Retinal pigment epithelial cell (primary cell): Measurements from ENCODE around the gene AK4.
A peak's percentile ranks its signal among the peaks of the same experiment; 100 is the strongest.
"Not testable (repeated sequence)": the region's sequence is repeated elsewhere in the genome, so short reads cannot be mapped to it uniquely, and the experiment has no call there.

ENCODE experiments used
- DNase-seq: peaks from one replicate; pipeline ENCODE4 v3.0.0-alpha.2; 2010; ENCODE audit warnings: low read depth
- H3K4me3 ChIP-seq: 2 replicates; pipeline ENCODE4 v1.5.1; 2011; ENCODE audit warnings: mild to moderate bottlenecking, low read length, control low read depth, moderate library complexity
- TF ChIP-seq, protein P1 (sequence below): conservative IDR thresholded peaks from 2 replicates; pipeline ENCODE4 v1.5.1; 2011; ENCODE audit warnings: low read depth, low read length, control low read depth, inconsistent platforms

AK4 gene

GRCh38 chr1:65230731-65231481 is 82.9 kb downstream of the AK4 start:
- no peak for DNase-seq
- H3K4me3 ChIP-seq, result no peak overlapping the region
- TF ChIP-seq, protein P1, sequence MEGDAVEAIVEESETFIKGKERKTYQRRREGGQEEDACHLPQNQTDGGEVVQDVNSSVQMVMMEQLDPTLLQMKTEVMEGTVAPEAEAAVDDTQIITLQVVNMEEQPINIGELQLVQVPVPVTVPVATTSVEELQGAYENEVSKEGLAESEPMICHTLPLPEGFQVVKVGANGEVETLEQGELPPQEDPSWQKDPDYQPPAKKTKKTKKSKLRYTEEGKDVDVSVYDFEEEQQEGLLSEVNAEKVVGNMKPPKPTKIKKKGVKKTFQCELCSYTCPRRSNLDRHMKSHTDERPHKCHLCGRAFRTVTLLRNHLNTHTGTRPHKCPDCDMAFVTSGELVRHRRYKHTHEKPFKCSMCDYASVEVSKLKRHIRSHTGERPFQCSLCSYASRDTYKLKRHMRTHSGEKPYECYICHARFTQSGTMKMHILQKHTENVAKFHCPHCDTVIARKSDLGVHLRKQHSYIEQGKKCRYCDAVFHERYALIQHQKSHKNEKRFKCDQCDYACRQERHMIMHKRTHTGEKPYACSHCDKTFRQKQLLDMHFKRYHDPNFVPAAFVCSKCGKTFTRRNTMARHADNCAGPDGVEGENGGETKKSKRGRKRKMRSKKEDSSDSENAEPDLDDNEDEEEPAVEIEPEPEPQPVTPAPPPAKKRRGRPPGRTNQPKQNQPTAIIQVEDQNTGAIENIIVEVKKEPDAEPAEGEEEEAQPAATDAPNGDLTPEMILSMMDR, result no peak

DNA sequence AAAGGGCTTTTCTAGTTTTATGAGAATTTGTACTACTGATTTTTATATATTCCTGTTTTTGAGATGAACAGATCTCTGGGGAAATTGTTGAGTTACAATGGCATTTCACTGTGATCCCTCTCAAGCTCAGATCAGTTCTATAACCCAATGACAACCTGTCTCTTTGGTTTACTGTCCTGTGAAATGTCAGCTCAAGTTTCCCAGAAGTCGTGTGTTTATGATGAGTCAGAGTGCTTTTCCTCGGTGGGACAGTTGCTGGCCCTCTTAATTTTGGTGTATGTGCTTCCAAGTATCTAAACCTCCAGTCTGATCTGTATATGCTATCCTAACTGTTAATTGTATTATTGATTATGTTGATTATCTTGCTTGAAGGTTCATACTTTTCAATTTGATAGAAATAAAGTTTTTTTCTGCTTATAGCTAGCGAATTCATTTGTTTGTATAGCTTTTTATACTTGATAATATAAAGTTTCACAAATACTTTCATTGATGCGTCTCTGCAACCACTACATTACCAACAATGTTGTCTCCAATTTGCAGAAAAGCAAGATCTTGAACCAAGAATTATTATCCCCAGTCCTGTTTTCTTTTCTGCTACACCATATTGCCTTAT is 83.8 kb downstream of the AK4 start:
- DNase-seq, result no peak
- H3K4me3 ChIP-seq, result no peak overlapping the region
- TF ChIP-seq, protein P1, result no peak

DNA sequence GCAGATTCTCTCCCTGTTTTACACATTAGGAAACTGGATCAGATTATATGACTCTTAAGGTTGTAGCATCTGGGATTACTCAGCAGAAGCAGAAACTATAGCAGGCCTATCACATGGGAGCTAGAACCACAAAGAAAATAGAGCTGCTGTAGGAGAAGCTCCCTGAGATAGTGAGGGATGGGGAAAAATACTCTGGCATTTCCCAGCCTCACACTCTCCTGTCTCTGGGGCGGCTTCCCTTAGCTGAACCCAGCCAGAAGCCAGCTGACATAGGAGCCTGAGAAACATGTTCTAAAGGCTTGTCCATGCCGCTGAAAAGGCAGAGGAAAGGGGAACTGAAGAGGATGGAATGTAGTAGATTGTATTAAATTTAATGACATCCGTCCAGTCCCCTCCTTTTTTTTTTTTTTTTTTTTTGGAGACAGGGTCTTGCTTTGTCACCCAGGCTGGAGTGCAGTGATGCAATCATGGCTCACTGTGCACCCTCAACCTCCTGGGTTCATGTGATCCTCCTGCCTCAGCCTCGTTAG is 84.5 kb downstream of the AK4 start:
- no peak overlapping the region for H3K4me3 ChIP-seq
- DNase-seq, result no peak
- TF ChIP-seq, protein P1, result no peak

- H3K4me3 ChIP-seq, result no peak overlapping the region
- DNase-seq, result no peak
- TF ChIP-seq, protein P1, result no peak
These were observed 85.8 kb downstream of the AK4 start for GRCh38 chr1:65233782-65234181.

DNA sequence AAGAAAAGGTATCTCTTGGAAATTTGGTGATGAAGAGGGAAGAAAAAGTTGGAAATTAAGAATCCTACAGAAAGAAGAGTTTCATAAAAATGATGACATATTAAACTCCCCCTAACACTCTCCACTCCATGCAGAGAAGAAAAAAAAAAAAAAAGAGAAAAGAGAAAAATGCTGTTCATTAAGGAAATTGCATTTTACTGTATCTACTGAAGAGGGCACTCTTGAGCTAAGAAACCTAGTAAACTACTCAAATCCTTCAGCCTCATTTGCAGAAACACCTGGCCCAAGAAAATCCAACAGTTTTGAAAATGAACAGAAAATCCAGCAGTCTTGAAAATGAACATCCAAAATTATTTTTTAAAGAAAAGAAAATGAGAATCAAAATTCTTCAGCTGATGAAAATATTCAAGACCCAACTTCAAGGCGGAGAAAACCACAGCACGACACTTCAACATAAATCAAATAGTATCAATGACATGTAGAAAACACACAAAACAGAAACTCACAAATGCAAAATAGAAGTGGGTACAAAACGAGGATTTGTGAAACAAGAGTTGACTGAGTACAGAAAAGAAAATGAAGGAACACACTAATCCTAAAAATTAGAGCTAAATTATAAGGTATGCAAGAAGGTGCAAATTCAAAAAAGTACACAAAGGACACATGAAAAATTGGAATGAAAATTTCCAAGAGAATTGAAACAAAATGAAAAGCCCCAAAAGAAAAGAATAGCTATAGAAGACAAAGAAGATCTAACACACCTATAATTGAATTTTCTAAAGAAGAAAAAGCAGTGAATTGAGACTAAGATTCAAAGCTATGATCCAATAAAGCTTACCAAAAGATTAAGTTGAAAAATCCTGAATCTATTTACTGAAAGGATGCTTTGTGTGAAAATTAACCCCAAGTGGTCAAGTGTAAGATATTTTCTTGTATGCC is 88.1 kb downstream of the AK4 start:
- TF ChIP-seq, protein P1, result peak; percentile 55
- DNase-seq, result no peak
- H3K4me3 ChIP-seq, result no peak overlapping the region

GRCh38 chr1:65237088-65237487 is 89.1 kb downstream of the AK4 start:
- not testable (repeated sequence) for H3K4me3 ChIP-seq

DNA sequence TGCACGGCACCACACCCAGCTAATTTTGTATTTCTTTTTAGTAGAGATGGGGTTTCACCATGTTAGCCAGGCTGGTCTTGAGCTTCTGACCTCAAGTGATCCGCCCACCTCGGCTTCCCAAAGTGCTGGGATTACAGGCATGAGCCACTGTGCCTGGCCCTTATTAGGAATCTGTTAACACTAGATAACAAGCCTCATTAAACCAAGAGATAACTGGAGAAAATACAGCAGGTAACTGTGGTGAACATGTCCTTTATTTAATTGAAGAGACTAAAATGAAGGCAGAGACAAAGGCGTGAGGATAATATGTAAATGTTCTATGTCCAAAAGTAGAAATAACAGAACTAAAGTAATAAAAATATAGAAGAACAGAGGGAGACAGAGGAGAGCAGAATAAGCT is 89.5 kb downstream of the AK4 start:
- no peak for DNase-seq
- TF ChIP-seq, protein P1, result no peak
- no peak overlapping the region for H3K4me3 ChIP-seq

More at GRCh38 chr1:65237088-65237487, 89.1 kb downstream of the AK4 start:
- DNase-seq, result not testable (repeated sequence)
